OCI-LY1 (cell line): ENCODE data around the gene CCR2.

Experiments used
- EZH2 ChIP-seq: fragments of 200-600 bp; sonication (generic), shearing (Covaris generic); IDR thresholded peaks from 2 replicates; pipeline ENCODE4 v1.8.0; 2017; ENCODE audit warnings: borderline replicate concordance, mixed run types, mild to moderate bottlenecking, antibody characterized with exemption, low read length, moderate library complexity, mixed read lengths
- TF ChIP-seq, protein P1 (sequence below): fragments of 200-600 bp; sonication (generic), shearing (Covaris generic); IDR thresholded peaks from 2 replicates; pipeline ENCODE4 v1.5.1; 2017; ENCODE audit warnings: mild to moderate bottlenecking, antibody characterized with exemption, low read length, moderate library complexity, mixed read lengths

DNA sequence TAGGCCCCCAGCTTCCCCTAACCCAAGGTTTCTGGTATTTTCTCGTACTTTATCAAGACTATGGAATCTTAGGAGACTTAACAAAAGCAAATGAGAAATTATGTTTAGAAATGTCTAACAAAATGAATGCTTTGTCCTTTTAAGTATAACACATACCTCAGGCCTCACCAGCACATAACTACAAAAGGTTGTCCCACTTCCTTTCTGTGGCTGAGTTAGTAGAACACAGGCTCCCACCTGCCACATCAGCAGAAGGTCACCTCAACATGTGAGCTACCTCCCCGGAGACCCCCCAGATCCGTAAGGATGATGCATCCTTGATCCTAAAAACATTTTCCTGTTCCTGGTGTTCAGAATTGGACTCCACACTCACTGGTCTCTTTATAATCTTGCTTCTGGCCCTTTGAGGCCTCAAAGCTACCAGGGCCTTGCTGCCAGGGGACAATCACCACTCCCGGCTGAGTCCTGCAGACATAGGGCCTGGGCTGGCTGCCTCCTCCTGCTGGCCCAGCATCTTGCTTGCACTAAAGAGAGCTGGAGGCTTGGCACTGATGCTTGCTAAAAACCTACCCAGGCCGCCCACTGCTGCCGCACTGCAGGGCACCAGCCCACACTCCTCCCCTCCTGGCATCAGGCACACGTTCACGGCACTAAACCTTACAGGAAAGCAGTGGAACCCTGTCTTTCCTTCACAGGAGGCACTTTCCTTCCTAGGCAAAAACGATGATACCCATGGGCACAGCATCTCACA is 56.0 kb downstream of the CCR2 start:
- no peak for TF ChIP-seq EZH2
- TF ChIP-seq, protein P1, sequence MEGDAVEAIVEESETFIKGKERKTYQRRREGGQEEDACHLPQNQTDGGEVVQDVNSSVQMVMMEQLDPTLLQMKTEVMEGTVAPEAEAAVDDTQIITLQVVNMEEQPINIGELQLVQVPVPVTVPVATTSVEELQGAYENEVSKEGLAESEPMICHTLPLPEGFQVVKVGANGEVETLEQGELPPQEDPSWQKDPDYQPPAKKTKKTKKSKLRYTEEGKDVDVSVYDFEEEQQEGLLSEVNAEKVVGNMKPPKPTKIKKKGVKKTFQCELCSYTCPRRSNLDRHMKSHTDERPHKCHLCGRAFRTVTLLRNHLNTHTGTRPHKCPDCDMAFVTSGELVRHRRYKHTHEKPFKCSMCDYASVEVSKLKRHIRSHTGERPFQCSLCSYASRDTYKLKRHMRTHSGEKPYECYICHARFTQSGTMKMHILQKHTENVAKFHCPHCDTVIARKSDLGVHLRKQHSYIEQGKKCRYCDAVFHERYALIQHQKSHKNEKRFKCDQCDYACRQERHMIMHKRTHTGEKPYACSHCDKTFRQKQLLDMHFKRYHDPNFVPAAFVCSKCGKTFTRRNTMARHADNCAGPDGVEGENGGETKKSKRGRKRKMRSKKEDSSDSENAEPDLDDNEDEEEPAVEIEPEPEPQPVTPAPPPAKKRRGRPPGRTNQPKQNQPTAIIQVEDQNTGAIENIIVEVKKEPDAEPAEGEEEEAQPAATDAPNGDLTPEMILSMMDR: no peak
